GM23248 (cell line): ENCODE measurements around the gene FNDC3B. TPM values are rescaled to one million over a fixed set of nuclear protein-coding genes. Genes with fewer than 3 reads are reported as not detected.

Experiments used
- DNase-seq: peaks from one replicate; pipeline ENCODE4 v3.0.0-alpha.2; 2015
- H2AFZ ChIP-seq: fragments of 200-600 bp; sonication (generic); 2 replicates; pipeline ENCODE4 v1.6.1; 2016; ENCODE audit warnings: antibody characterized with exemption
- H3F3A ChIP-seq: fragments of 200-600 bp; sonication (generic); 2 replicates; pipeline ENCODE4 v1.6.1; 2016; ENCODE audit warnings: mild to moderate bottlenecking, antibody characterized with exemption, mixed run types; ENCODE audit not compliant: insufficient read depth
- H3K27ac ChIP-seq: fragments of 200-600 bp; sonication (generic); 2 replicates; pipeline ENCODE4 v1.5.1; 2016; ENCODE audit warnings: mild to moderate bottlenecking
- H3K27me3 ChIP-seq: fragments of 200-600 bp; sonication (generic); replicated peaks from 2 replicates; pipeline ENCODE4 v1.6.1; 2016; ENCODE audit warnings: mild to moderate bottlenecking; ENCODE audit not compliant: insufficient read depth
- H3K36me3 ChIP-seq: fragments of 200-600 bp; sonication (generic); 2 replicates; pipeline ENCODE4 v1.6.1; 2016; ENCODE audit warnings: low read depth, mild to moderate bottlenecking
- H3K4me1 ChIP-seq: fragments of 200-600 bp; sonication (generic); 2 replicates; pipeline ENCODE4 v1.6.1; 2016; ENCODE audit warnings: mild to moderate bottlenecking; ENCODE audit not compliant: insufficient read depth
- H3K4me2 ChIP-seq: fragments of 200-600 bp; sonication (generic); one replicate; pipeline ENCODE4 v1.6.1; 2016; ENCODE audit warnings: mild to moderate bottlenecking; ENCODE audit not compliant: unreplicated experiment
- H3K4me3 ChIP-seq: fragments of 200-600 bp; sonication (generic); 2 replicates; pipeline ENCODE4 v1.5.1; 2016; ENCODE audit warnings: mild to moderate bottlenecking
- H3K79me2 ChIP-seq: fragments of 200-600 bp; sonication (generic); 2 replicates; pipeline ENCODE4 v1.6.1; 2016; ENCODE audit warnings: mild to moderate bottlenecking; ENCODE audit not compliant: insufficient read depth
- H3K9ac ChIP-seq: fragments of 200-600 bp; sonication (generic); 2 replicates; pipeline ENCODE4 v1.6.1; 2016; ENCODE audit warnings: mild to moderate bottlenecking
- H3K9me2 ChIP-seq: fragments of 200-600 bp; sonication (generic); 2 replicates; pipeline ENCODE4 v1.6.1; 2016; ENCODE audit warnings: mixed run types, mild to moderate bottlenecking, moderate library complexity; ENCODE audit not compliant: insufficient read depth
- H3K9me3 ChIP-seq: fragments of 200-600 bp; sonication (generic); one replicate; pipeline ENCODE4 v1.6.1; 2017; ENCODE audit warnings: low read depth
- H4K20me1 ChIP-seq: fragments of 200-600 bp; sonication (generic); 2 replicates; pipeline ENCODE4 v1.6.0; 2016; ENCODE audit not compliant: insufficient read depth
- EZH2 ChIP-seq: fragments of 200-600 bp; sonication (generic); IDR thresholded peaks from 2 replicates; pipeline ENCODE4 v1.6.1; 2018; ENCODE audit warnings: antibody characterized with exemption, mild to moderate bottlenecking; ENCODE audit not compliant: insufficient read depth, poor library complexity, severe bottlenecking
- EZH2phosphoT487 ChIP-seq: fragments of 200-600 bp; sonication (generic); IDR thresholded peaks from 2 replicates; pipeline ENCODE4 v1.6.1; 2018; ENCODE audit warnings: antibody characterized with exemption, moderate library complexity, mild to moderate bottlenecking, low read depth; ENCODE audit not compliant: insufficient read depth
- WGBS, 2 experiments: methylation state at CpG; one replicate each; pipeline ENCODE4 v1.1.6; 2015 to 2017; ENCODE audit warnings: low lambda C conversion rate in 2 of 2, low coverage in 1 of 2; ENCODE audit errors: missing lambda C conversion rate in 2 of 2; 5-methylcytosine and 5-hydroxymethylcytosine counted together
- in situ Hi-C: fragments of 300-500 bp; cut with MboI; formaldehyde crosslinking; loops from 2 replicates; pipeline ENCODE4 v1.15.0; 2020
- polyA plus RNA-seq: library from polyadenylated mRNA; unstranded; fragments of >200 nt; fragmentation: Nextera tagmentation; extraction: Ambion mirVana; gene quantifications from 2 replicates; pipeline ENCODE4 v1.2.1, GENCODE V29; 2016
- total RNA-seq: library from RNA; depleted of rRNA; stranded (reverse); fragments of >200 nt; shearing (Covaris generic); gene quantifications from 2 replicates; pipeline ENCODE4 v1.2.3, GENCODE V29; 2014

FNDC3B gene
- total and polyA plus RNA-seq, 2 experiments from 2014 or later, result 85.5 to 123 TPM

DNA sequence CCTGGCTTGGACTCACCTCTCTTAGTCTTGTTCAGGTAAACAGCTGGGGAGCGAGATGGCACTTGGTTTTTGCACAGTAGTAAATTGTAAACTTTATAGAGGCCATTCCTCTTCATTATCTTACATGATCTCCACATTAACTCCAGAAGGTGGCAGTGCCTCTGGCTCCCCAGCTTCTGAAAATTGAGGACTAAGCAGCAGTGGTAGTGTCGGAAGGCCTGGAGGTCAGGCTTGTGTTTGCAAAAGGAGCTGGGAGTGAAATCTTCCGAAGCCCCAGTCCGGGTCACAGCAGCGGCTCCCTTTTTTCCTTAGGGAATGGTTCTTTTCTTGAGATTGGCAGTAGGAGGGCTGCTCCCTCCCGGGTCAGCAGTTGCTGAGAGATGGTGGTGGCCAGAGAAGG, 85.7 kb downstream of the FNDC3B start:
- Histone ChIP-seq H3K27me3 (no peaks in the 10 kb centered on the region), H3K9me3 (no peaks in the 10 kb centered on the region), H4K20me1 (0 out of 2 replicates have a peak, but pooled peaks cover 4% of the 10 kb centered on the region), H3F3A (peaks cover 65% of the 10 kb centered on the region), H3K9ac (no peak overlapping the region), H3K4me1 (peaks cover 45% of the 10 kb centered on the region), H3K27ac (peak overlapping the region; percentile 71; the same call in 1 of the 2 replicates), H3K9me2 (no peaks in the 10 kb centered on the region), H3K4me3 (no peak overlapping the region), H3K36me3 (peaks cover 55% of the 10 kb centered on the region), H2AFZ (no peak overlapping the region), H3K4me2 (no peak overlapping the region), H3K79me2 (peaks cover 95% of the 10 kb centered on the region)
- in situ Hi-C loops, result no loop called here
- TF ChIP-seq EZH2phosphoT487 (no peak), EZH2 (no peak)
- WGBS, 2 experiments, result 89 to 91% methylated on average over 6 of the region's 6 CpGs
- no peak for DNase-seq

DNA sequence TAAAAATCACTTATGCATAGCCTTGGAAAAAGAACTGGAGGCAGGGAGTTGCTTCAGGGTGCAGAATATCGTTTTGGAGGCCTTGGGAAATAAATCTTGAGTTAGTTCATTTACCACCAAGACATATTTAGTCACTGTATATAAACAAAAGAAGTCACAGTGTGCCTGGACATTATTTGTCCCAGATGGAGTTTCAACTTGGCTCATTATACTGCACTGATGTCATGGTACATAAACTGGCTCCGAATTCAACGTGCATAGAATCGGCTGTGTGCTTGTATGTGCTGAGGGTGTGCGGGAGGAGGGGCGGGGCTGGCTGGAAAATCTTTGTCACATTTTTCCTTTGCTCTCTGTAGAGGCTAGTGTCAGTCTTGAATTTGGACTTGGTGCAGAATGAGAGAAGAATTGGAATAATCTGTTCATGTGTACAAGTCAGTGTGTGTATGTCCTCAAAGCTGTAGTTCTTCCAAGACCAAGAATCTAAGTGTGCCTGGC, 86.6 kb downstream of the FNDC3B start:
- Histone ChIP-seq H2AFZ (no peak overlapping the region), H3K79me2 (peaks cover 95% of the 10 kb centered on the region), H3K4me1 (peaks cover 55% of the 10 kb centered on the region), H4K20me1 (0 out of 2 replicates have a peak, but pooled peaks cover 4% of the 10 kb centered on the region), H3K27me3 (no peaks in the 10 kb centered on the region), H3K36me3 (peaks cover 47% of the 10 kb centered on the region), H3K4me2 (peak overlapping the region; percentile 55), H3F3A (peaks cover 71% of the 10 kb centered on the region), H3K4me3 (no peak overlapping the region), H3K27ac (peak overlapping the region; percentile 71), H3K9me3 (no peaks in the 10 kb centered on the region), H3K9me2 (no peaks in the 10 kb centered on the region), H3K9ac (peak overlapping the region; percentile 52)
- WGBS, 2 experiments, result 4 to 7% methylated on average over 6 of the region's 6 CpGs
- peak; percentile 86 for DNase-seq
- no peak for TF ChIP-seq EZH2phosphoT487
- no peak for TF ChIP-seq EZH2
- in situ Hi-C loops, result no loop called here

GRCh38 chr3:172126741-172127140, 87.4 kb downstream of the FNDC3B start:
- H4K20me1 ChIP-seq, result 0 out of 2 replicates have a peak, but pooled peaks cover 4% of the 10 kb centered on the region
- H3K9me3 ChIP-seq, result no peaks in the 10 kb centered on the region
- H2AFZ ChIP-seq, result no peak overlapping the region
- TF ChIP-seq EZH2 (no peak), EZH2phosphoT487 (no peak)
- peak overlapping the region; percentile 52 for H3K9ac ChIP-seq
- peaks cover 60% of the 10 kb centered on the region for H3K4me1 ChIP-seq
- DNase-seq, result peak; percentile 53
- peaks cover 95% of the 10 kb centered on the region for H3K79me2 ChIP-seq
- H3K27me3 ChIP-seq, result no peaks in the 10 kb centered on the region
- WGBS, 2 experiments, result 11 to 16% methylated on average over 3 of the region's 3 CpGs
- no peaks in the 10 kb centered on the region for H3K9me2 ChIP-seq
- peaks cover 71% of the 10 kb centered on the region for H3F3A ChIP-seq
- peaks cover 39% of the 10 kb centered on the region; the same call in 1 of the 2 replicates for H3K36me3 ChIP-seq
- peak overlapping the region; percentile 47 for H3K4me2 ChIP-seq
- H3K4me3 ChIP-seq, result no peak overlapping the region
- in situ Hi-C loops, result no loop called here
- peak overlapping the region; percentile 71 for H3K27ac ChIP-seq

DNA sequence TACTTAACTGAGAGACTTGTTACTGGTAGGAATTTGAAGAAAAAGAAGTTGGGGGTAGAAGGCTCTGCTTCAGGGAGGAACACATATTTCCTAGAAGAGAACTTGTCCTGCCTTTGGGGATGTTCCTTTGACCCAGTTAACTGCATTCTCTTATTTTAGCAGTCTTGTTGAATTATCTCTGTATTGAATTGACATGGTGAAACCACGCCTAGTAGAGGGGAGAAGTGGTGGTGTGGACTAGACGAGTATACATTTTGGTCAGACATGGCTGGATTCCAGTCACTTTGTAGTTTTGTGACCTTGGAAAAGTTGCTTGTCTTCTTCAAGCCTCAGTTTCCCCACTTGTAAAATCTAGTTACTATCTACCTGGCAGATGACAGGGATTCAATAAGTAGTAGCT, 87.8 kb downstream of the FNDC3B start:
- Histone ChIP-seq H3F3A (peaks cover 71% of the 10 kb centered on the region), H3K79me2 (peaks cover 95% of the 10 kb centered on the region), H3K4me3 (no peak overlapping the region), H3K27ac (peak overlapping the region; percentile 71), H3K9me3 (no peaks in the 10 kb centered on the region), H3K27me3 (no peaks in the 10 kb centered on the region), H3K4me1 (peaks cover 63% of the 10 kb centered on the region), H3K9ac (peak overlapping the region; percentile 52; the same call in 1 of the 2 replicates), H4K20me1 (0 out of 2 replicates have a peak, but pooled peaks cover 4% of the 10 kb centered on the region), H2AFZ (no peak overlapping the region), H3K9me2 (no peaks in the 10 kb centered on the region), H3K4me2 (peak overlapping the region; percentile 47), H3K36me3 (peaks cover 35% of the 10 kb centered on the region; the same call in 1 of the 2 replicates)
- no peak for DNase-seq
- 68 to 76% methylated on average over 2 of the region's 2 CpGs for WGBS, 2 experiments
- TF ChIP-seq EZH2phosphoT487 (no peak), EZH2 (no peak)
- in situ Hi-C loops, result no loop called here
